GM19438 (cell line): ENCODE data around the gene DMKN.
A peak's percentile ranks its signal among the peaks of the same experiment; 100 is the strongest.

Experiments used
- ATAC-seq: cut with Tn5 transposase; IDR thresholded peaks from one replicate; pipeline ENCODE4 v1.9.1; 2021; ENCODE audit warnings: low read depth; ENCODE audit not compliant: unreplicated experiment

Gene DMKN, protein sequence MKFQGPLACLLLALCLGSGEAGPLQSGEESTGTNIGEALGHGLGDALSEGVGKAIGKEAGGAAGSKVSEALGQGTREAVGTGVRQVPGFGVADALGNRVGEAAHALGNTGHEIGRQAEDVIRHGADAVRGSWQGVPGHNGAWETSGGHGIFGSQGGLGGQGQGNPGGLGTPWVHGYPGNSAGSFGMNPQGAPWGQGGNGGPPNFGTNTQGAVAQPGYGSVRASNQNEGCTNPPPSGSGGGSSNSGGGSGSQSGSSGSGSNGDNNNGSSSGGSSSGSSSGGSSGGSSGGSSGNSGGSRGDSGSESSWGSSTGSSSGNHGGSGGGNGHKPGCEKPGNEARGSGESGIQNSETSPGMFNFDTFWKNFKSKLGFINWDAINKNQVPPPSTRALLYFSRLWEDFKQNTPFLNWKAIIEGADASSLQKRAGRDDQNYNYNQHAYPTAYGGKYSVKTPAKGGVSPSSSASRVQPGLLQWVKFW

DNA sequence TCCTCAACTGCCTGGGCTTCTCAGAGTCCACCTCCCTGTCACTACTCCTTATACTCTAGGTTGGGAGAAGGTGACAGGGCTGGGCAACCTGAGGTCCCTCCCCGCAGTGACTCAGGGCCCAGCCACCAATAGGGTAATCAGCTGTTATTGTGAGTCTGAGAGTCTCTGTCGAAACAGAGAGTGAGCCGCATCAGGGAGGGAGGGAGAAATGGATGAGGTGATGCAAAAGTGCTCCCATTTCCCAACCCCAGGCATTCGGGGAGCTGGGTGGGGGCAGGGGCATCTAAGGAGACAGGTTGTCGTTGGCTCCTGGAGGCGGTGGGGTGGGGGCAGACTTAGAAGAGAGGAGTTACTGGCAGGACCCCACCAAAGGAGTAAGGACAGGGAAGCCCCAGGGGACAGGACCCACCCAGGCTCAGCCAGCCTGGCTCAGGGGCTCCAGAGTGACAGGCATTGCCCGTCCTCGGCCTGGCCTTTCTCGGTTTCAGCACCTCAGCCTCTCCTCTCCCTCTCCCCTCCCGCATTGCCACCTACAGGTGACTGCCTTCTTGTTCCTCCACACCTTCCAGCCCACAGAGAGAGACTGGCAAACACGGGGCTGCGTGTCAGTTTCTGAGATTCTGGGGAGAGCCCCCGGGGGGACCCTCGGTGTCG, at the start of gene DMKN:
TSS of gene DMKN (minus strand) at position 22 of the 654 bp plus-strand sequence. CDS start 174 bp downstream, outside the sequence.
- ATAC-seq = no peak

GRCh38 chr19:35562776-35563175, 49.3 kb upstream of the DMKN start:
- no peak for ATAC-seq

DNA sequence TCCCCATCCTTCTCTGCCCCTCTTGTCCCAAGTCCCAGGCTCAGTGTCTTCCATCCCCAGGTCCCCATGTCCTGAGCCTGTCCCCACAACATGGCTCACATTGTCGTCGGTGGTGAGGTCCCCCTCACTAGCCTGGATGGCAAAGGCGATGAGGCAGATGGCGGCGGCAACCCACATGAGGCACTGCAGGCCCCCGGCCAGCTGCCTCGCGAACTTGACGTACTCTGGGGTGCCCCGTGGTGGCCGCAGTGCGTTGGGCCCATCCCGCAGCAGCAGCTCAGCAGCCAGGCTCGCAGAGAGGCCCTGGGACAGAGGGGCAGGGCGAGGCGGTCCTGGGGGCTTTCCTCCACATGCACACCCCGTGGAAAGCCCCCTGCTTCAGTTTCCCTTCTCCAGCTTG, 48.9 kb upstream of the DMKN start:
- no peak for ATAC-seq

- no peak for ATAC-seq
These were observed 48.0 kb upstream of the DMKN start for GRCh38 chr19:35561436-35561835.

DNA sequence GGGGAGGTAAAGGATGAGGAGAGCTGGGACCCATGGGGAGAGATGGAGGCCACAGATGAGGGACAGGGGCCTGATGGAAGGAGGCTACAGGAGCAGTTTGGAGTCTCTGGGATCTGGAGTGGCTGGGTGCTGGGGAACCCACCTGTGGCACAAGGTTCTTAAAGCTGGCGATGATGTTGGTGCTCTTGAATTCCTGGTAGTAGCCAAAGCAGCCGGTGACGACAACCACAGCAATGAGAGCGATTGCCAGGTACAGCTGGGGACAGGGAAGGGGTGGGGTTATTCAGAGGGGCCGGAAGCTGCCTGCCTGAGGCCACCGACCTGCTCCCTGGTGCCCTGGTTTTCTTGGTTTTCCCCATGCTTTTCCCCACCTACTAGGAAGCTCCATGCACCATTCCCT, 47.2 kb upstream of the DMKN start:
- no peak for ATAC-seq

- no peak for ATAC-seq
These were observed 46.8 kb upstream of the DMKN start for GRCh38 chr19:35560271-35560670.

DNA sequence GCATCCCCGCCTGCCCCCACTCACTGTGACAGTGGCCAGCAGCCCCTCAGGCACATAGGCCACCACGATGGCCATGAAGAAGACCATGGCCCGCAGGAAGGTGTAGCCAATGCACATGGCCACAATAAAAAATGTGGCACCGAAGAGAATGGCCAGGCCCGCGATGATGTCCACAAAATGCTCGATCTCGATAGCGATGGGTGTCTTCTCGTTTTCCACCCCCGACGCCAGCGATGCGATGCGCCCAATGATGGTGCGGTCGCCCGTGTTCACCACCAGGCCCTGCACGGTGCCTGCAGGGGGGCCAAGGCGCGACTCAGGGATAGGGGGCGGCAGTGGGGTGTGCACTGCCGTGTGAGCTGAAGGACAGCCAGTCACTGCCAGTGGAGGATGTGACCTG, 46.3 kb upstream of the DMKN start:
- ATAC-seq = no peak

DNA sequence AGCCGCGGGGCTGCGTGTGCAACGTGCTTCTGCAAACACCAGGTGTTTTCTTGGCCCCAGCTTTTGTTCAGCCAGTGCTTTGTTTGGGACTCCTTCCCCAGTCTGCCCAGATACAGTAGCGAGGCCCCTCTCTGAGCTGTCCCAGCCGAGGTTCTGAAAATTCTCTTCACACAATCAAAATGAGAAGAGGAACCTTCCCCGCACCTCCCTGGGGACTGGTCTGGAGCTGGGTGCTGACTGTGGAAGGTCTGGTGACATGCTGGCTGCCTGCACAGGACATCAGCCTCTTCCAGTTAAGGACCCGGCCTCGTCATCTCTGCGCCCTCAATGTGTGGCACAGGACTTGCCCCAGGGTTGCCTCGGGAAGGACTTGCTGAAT, 45.8 kb upstream of the DMKN start:
- ATAC-seq = peak; percentile 76

GRCh38 chr19:35558400-35559280, 45.2 kb upstream of the DMKN start:
- no peak for ATAC-seq

- ATAC-seq = no peak
These were observed 44.3 kb upstream of the DMKN start for GRCh38 chr19:35557539-35558399.

DNA sequence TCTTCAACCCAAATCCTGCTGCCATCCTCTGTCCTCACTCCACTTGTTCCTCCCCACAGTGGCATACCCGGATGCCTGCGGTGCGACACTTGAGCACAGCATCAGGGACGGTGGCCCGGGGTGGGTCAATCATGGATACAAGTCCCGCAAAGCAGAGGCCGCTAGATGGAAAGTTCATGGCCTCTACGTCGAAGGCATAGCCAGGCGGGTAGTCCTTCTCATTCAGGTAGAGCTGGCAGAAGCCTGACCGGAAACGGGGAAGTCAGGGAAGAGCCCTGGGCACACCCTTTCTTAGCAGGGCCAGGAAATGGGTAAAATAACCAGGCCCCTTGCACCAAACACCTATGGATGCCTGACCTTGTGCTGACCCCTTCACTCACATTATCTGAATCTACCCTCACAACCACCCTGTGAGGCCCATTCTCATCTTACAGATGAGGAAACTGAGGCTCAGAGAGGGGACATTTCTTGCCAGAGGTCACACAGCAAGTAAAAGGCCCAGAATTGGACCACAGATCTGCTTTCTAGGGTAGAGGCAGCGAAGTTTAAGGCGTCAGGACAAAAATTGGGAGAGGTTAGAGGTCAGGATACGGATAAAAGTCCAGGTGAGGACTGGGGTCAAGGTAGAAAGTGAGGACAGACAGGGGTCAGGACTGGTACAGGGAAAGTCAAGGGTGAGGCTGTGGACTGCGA, 43.5 kb upstream of the DMKN start:
- ATAC-seq = no peak

GRCh38 chr19:35556025-35556590, 42.7 kb upstream of the DMKN start:
- ATAC-seq = no peak

GRCh38 chr19:35555301-35556005, 42.0 kb upstream of the DMKN start:
- no peak for ATAC-seq

DNA sequence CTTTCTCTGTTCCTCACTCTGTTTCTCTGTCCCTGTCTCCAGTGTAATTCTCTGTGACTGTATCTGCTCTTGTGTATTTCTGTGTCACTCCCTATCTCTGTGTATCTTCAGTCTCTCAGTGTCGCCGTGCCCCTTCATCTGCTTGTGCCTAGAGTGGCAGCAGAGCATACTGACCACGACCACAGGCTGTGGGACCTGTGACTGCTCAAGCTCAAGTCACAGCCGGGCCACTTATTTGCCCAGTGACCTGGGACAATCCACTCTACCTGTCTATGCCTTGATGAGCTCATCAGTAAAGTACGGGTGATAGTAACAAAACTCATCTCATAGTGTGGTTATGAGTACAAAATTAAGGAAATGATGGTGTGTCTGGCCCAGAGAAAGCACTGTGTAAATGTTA, 40.6 kb upstream of the DMKN start:
- no peak for ATAC-seq

DNA sequence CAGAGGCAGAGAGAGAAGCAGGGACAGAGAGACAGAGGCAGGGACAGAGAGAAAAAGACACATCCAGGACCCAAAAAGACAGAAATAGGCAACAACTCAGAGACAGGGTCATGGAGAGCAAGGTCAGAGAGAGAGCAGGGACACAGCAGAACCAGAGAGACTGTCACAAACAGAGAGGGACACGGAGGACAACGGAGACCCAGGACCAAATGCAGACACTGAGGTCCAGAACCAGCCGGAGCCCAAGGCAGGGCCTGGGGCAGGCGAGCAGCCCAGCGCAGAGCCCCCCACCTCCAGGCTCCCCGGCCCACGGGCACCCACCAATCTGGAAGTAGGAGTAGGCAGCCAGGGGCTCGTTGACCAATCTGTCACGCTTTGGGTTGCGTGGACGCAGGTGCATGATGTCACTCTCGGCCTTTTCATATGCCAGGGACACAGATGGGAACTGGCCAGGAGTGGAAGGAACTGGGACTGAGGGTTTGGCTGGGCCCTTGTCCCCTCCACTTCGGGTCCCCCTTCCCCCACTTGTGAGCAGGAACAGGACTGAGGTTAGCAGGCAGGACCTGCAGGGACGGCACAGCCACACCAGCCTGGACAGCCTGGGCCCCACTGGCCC, 40.0 kb upstream of the DMKN start:
- no peak for ATAC-seq

- no peak for ATAC-seq
These were observed 39.3 kb upstream of the DMKN start for GRCh38 chr19:35552534-35553384.

DNA sequence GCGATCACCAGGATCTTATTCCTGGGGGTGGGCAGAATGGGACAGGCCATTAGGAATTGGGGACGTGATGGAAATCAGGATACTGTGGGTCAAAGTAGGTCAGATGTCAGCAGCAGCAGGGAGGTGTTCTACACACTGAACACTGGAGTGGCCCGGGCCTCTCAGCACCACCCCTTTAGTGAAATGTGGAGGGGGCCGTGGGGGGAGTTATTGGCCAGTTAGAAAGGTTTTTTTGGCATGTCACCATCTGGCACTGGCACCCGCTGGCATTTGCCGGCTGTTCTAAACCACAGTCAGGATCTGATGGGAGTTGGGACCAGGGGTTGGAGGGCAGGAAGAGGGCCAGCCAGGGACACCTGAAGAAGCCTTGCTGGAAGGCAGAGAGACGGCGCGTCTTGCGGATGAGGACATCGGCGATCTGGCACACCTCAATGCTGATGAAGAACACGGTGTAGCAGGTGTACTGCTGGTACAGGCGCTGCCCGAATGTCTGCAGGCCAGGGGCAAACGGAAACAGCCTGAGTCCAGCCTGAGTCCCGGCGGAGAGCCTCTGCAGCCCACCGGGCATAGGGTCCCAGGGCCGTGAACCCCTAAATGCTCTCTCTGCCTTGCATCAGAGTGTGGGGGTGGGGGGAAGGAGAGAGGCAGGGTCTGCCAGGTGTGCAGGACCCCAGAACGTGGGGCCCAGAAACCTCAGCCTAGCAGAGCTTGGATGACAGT, 37.8 kb upstream of the DMKN start:
- ATAC-seq = no peak
